GM18498 (cell line): ENCODE results near the gene CDCA7L.
"Not testable (repeated sequence)": the region's sequence is repeated elsewhere in the genome, so short reads cannot be mapped to it uniquely, and the experiment has no call there.

Experiments
- ATAC-seq: cut with Tn5 transposase; IDR thresholded peaks from one replicate; pipeline ENCODE4 v1.9.1; 2021; ENCODE audit warnings: mild to moderate bottlenecking, moderate library complexity; ENCODE audit not compliant: unreplicated experiment

Gene CDCA7L

GRCh38 chr7:21944616-21945453 is 864 bp downstream of the CDCA7L start:
- ATAC-seq = no peak

GRCh38 chr7:21943436-21943835 is 2.3 kb downstream of the CDCA7L start:
- no peak for ATAC-seq

GRCh38 chr7:21942955-21943354 is 2.7 kb downstream of the CDCA7L start:
- no peak for ATAC-seq

- ATAC-seq = no peak
Measured at GRCh38 chr7:21941611-21942141, 4.0 kb downstream of the CDCA7L start.

- no peak for ATAC-seq
Measured at GRCh38 chr7:21939858-21940372, 5.8 kb downstream of the CDCA7L start.

GRCh38 chr7:21939136-21939857 is 6.4 kb downstream of the CDCA7L start:
- ATAC-seq = peak; percentile 69

GRCh38 chr7:21938463-21938862 is 7.2 kb downstream of the CDCA7L start:
- ATAC-seq = no peak

GRCh38 chr7:21934808-21935207 is 10.9 kb downstream of the CDCA7L start:
- ATAC-seq = no peak

GRCh38 chr7:21933293-21933692 is 12.4 kb downstream of the CDCA7L start:
- not testable (repeated sequence) for ATAC-seq

- ATAC-seq = no peak
Measured at GRCh38 chr7:21927693-21928092, 18.0 kb downstream of the CDCA7L start.

- ATAC-seq = no peak
Measured at GRCh38 chr7:21926448-21926847, 19.3 kb downstream of the CDCA7L start.

GRCh38 chr7:21923658-21924057 is 22.0 kb downstream of the CDCA7L start:
- no peak for ATAC-seq

- no peak for ATAC-seq
Measured at GRCh38 chr7:21922605-21923004, 23.1 kb downstream of the CDCA7L start.

GRCh38 chr7:21920936-21921335 is 24.8 kb downstream of the CDCA7L start:
- ATAC-seq = no peak

GRCh38 chr7:21918216-21918615 is 27.5 kb downstream of the CDCA7L start:
- ATAC-seq = no peak

GRCh38 chr7:21916629-21917028 is 29.1 kb downstream of the CDCA7L start:
- no peak for ATAC-seq

GRCh38 chr7:21916176-21916575 is 29.5 kb downstream of the CDCA7L start:
- no peak for ATAC-seq

- no peak for ATAC-seq
Measured at GRCh38 chr7:21915140-21915539, 30.6 kb downstream of the CDCA7L start.

- no peak for ATAC-seq
Measured at GRCh38 chr7:21914671-21915070, 31.0 kb downstream of the CDCA7L start.

- no peak for ATAC-seq
Measured at GRCh38 chr7:21912931-21913780, 32.5 kb downstream of the CDCA7L start.

GRCh38 chr7:21912305-21912704 is 33.4 kb downstream of the CDCA7L start:
- ATAC-seq = no peak
